Activated CD4-positive, alpha-beta T cell treated with anti-CD3 and anti-CD28 coated beads, Interleukin-2, amount 50 U/mL, for 48 hours (primary cell): ENCODE measurements around the gene TMEM63C.
"Not testable (repeated sequence)": the region's sequence is repeated elsewhere in the genome, so short reads cannot be mapped to it uniquely, and the experiment has no call there.

Experiments used
- DNase-seq, 2 experiments: peaks; one replicate each; pipeline ENCODE4 v3.0.0-alpha.2; 2020

TMEM63C gene

GRCh38 chr14:77155083-77155482 lies 26.5 kb upstream of the TMEM63C start:
- no peak for DNase-seq

DNA sequence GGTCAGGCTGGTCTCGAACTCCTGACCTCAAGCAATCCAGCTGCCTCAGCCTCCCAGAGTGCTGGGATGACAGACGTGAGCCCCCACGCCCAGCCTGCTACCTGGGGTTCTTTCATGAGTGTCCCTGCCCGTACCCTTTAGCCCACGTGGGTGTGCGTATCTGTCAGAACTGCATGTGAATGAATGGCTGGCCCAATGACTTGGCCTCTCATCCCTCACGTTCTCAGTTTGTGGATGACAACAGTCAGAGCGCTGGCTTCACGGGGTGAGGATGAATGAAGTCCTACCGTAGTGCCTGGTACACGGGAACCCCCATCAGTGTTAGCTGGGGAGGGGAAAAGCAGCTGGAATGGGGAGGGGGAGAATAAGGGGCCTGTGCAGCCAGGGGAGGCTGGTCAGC lies 23.9 kb upstream of the TMEM63C start:
- DNase-seq = no peak

DNA sequence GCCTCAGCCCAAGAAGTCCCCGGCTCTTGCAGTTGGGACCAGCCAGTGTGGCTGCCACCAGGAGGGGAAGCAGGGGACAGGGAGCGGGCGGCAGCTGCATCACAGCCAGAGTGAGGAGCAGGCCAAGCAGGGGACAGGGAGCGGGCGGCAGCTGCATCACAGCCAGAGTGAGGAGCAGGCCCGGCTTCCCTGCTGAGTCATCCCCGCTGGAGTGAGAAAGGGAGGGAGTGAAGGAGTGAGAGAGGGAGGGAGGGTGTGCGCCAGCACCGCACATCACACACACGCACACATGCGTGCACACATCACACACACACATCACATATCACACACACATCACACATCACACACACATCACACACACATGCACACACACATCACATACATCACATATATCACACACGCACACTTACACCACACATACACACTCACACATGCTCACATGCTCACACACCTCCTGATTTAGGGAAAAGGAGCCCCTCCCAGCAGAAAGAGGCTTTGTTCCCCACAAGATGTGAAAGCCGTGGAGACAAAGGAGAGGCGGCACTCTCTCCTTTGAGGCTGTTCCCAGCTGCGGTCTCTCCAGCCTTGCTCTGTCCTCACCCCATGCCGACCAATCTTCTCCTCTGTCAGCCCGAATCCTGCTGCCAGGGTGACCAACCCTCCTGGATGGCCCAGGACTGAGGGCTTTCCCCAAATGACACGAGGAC lies 23.3 kb upstream of the TMEM63C start:
- no peak for DNase-seq

DNA sequence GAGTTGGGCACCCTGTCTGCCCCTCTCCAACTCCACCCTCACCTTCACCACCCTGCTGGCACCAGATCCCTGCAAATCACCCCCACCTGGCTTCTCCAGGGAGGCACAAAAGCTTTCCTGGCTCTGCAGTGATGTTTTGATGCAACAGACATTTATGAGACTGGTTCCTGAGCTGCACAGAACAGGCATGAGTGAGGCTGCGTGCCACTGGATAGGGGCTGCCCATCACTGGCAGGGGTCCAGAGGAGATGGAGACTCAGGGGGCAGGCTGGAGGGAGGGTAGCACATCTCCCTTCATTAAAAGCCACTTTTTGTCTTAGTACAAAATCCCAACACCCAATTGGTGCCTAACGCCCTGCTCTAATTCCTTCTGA lies 22.7 kb upstream of the TMEM63C start:
- DNase-seq = no peak

DNA sequence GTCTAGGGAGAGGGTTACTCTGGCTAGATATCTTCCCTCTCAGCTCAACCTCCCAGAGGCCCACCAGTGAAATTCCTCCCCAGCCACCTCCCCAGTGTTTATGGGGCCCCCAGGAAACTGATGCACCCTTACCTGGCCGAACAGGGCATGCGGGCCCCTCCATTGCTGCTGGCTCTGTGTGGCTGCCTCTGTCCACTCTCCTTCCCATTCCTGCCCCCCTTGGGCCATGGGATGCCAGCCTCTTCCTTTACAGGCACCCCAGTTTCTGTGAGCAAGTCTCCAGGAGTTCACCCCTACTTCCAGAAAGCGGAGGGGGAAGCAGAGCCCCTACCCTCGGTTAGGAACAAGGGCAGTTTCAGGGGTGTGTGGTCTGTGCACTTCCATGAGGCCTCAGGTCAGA lies 20.6 kb upstream of the TMEM63C start:
- no peak for DNase-seq

- DNase-seq = no peak
Measured at GRCh38 chr14:77170045-77170444, 11.6 kb upstream of the TMEM63C start.

DNA sequence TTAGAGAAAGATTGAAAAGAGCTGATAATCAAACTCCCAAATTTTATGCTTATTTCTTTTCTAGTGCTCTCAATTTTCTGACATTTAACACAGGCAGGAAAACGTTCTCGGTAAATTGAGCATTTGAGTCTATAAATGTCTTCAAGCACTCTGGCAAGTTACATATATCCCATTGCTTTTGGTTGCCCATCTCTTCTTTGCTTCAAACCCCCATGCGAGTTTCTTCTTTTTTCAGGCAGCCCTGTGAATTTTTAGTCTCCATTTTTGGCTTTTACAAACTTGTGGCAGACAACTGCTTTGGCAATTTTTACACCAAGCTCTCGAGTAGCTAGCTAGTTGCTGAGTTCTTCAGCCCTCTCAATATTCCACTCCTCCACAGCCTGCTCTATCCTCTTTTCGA lies 8.7 kb upstream of the TMEM63C start:
- no peak for DNase-seq

DNA sequence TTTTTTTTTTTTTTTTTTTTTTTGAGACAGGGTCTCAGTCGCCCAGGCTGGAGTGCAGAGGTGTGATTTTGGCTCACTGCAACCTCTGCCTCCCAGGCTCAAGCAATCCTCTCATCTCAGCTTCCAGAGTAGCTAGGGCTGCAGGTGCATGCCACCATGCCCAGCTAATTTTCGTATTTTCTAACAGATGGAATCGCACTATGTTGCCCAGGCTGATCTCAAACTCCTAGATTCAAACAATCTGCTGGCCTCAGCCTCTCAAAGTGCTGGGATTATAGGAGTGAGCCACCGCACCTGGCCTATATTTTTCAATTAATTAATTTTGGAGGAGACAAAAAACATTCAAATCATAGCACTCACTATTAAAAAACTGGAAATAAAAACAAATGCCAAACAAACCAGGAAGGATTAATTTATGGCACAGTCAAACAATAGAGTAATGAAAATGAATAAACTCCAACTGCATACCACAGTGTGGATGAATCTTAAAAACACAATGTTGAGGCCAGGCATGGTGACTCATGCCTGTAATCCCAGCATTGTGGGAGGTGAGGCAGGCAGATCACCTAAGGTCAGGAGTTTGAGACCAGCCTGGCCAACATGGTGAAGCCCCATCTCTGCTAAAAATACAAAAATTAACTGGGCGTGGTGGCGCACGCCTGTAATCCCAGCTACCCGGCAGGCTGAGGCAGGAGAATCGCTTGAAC lies 7.5 kb upstream of the TMEM63C start:
- not testable (repeated sequence) for DNase-seq

GRCh38 chr14:77175843-77176242 lies 5.8 kb upstream of the TMEM63C start:
- DNase-seq = no peak

DNA sequence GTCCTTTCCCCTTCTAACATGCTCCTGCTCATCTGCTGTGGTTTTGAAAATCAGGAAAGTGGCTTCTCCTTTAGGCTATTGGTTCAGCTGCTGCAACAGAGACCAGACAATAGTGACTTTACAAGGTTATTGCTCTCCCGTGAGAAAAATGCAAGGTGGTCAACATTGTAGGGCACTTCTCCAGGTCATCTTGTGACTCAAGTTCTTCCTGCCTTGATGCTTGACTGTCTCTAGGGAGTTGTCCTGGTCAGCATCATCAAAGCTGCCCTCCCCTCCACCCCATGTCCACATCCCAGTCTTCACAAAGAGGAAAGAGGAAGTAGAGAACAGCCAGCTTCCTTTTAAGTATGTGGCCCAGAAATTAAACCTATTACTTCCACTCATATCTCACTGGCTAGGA lies 3.9 kb upstream of the TMEM63C start:
- DNase-seq = no peak

DNA sequence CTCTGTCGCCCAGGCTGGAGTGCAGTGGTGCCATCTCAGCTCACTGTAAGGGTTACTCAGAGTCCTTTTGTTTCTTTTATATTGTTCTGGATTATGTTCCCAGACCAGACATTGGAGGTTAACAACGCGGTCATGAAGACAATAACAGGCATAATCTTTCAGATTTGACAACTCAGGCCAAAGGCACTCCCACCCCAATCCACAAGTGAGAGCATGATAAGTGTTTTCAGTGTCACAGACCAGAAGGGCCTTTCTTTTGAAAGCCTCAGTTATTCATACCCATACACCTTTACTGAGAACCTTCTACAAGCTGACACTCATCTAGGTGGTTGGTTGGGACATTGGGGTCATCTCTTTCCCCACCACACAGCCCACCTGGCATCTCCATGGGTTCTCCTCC lies 2.9 kb upstream of the TMEM63C start:
- DNase-seq = no peak

DNA sequence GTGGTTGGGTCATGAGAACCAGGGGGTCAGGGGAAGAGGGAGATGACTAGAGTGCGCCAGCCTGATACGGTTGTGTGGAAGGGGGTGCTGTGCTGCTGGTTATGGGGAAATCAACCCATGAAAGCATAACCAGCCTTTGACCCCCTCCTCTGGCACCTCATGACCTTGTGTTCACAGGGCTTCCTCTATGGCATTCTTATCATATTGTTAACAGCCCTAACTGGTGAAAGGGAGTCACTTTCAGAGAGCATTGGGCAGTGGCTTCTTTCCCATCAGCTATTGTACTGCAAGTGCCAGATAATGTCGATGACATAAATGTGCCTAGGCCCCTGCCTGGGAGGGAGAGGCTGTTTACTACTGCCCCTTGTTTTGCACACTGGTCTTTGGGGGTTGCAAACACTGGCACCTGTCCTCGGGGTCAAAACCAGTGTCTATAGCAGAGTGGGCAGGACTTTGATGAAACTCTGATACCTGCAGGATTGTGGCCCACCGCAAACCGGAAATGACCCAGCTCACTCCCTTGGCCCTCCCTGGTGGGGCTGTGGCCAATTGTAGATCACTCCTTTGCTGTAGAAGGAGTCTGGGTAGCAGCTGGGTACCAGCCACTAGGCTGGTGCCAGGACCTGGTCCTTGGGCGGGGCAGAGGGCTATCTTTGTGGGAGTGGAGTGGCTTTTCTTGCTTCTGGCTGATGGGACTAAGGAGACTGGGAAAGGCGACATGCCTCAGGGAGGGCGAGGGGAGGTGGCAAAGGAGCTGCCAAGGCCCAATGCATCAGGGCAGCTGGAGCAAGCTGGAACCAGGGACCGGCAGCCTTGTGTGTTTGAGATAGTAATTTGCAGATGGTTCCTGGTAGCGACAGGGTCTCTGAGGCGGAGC lies 634 bp upstream of the TMEM63C start:
- no peak for DNase-seq

DNA sequence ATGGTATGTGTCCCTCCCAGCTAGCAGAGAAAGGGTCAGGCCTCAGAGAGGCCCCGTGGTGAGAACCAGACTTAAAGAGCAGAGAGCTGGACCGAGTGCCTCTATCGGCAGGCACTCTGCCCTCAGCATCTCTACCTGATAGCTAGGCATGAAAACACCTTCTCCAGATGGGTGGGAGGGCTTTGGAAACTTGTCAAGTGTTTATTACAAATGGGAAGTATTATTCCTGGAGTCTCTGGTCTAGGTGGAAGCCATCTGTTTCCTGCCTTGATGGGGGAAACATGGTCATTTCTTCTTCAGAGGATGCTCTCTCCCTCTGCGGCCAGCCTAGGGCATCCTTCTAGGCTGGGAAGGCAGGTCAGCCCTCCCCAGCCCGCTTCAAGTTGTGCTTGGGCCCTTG lies 2.3 kb downstream of the TMEM63C start:
- no peak for DNase-seq

GRCh38 chr14:77184396-77185092 lies 2.9 kb downstream of the TMEM63C start:
- no peak for DNase-seq

- no peak for DNase-seq
Measured at GRCh38 chr14:77185093-77185465, 3.5 kb downstream of the TMEM63C start.

- no peak for DNase-seq
Measured at GRCh38 chr14:77186911-77187648, 5.5 kb downstream of the TMEM63C start.

DNA sequence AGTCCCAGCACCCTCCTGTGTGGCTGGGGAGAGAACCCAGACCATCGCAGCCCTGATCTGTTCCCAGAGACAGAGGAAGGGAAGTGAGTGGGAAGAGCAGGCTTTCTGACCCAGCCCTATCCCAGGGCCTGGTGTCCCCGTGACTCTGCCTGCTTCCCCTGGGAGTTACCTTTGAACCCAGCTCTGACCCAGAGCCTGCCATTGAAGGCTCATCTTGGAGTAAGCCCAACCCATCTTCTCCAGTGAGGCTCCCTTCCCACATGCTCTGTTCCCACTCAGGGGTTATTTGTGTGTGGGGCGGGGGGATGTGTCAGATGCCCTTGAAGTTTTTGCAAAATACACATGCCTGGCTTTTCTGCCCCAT lies 6.0 kb downstream of the TMEM63C start:
- DNase-seq = no peak

- DNase-seq = no peak
Measured at GRCh38 chr14:77189479-77189878, 7.9 kb downstream of the TMEM63C start.

DNA sequence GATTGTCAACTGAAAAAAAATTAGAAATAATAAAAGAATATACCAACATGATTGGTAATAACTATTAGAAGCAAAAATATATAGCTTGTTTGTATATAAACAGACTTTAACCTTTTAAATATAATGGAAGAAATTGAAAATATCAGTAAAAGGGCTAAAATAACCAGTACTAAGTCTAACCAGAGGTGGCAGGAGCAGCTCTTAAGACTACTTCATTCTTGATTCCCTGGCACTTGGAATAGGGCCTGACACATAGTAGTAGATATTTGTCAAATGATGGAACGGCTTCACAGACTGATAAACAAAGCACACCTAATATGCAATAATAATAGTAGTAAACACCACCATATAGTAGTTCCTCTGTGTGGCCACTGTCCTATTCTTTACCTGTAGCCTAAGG lies 9.4 kb downstream of the TMEM63C start:
- DNase-seq = no peak

DNA sequence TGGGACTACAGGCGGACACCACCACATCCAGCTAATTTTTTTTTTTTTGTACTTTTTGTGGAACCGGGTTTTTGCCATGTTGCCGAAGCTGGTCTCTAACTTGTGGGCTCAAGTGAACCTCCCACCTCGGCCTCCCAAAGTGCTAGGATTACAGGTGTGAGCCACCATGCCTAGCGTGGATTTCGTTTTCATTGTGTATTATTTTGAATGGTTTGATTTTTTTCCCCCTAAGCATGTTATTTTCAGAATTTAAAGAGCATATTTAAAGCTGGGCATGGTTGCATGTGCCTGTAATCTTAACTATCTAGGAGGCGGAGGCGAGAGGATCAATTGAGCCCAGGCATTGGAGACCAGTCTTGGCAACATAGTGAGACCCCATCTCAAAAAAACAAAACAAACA lies 13.1 kb downstream of the TMEM63C start:
- DNase-seq = no peak

- DNase-seq = no peak
Measured at GRCh38 chr14:77195766-77196165, 14.2 kb downstream of the TMEM63C start.

GRCh38 chr14:77197988-77198387 lies 16.4 kb downstream of the TMEM63C start:
- no peak for DNase-seq

DNA sequence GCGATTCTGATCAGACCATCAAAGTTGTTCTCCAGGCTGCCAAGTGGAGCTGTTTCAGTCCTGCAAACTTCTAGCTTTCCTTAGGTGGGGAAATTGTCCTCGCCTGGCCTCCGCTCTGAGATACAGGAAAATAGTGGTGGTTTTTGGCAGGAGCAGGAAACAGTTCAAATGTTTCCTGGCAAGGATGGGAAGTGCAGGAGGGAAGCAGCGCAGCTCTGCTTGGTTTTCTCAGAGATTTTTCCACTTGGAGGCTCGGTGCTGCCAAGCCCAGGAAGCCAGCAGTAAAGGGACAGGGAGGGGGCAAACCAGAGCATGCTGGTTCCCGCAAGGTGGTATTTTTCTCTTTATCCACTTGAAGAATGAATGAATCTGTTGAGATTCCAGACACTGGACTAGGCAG lies 17.0 kb downstream of the TMEM63C start:
- DNase-seq = no peak
